IMR-90 (cell line): Measurements from ENCODE around the gene DPYSL3. TPM values are rescaled to one million over a fixed set of nuclear protein-coding genes. Genes with fewer than 3 reads are reported as not detected.

ENCODE experiments used
- ATAC-seq: fragments of 200-7000 bp; cut with Tn5 transposase; 2 replicates; pipeline ENCODE4 v1.9.1; 2020; ENCODE audit warnings: low read depth, mild to moderate bottlenecking, moderate library complexity
- BruUV-seq: library from RNA; stranded (reverse); fragments of 400-500 nt; replicated peaks from 2 replicates; lab custom pipeline; 2021; lab: Mats Ljungman, UMichigan
- CTCF ChIA-PET: fragments of 300-600 bp; formaldehyde crosslinking; extraction: SDS; loops from one replicate; lab custom pipeline; 2021; ENCODE audit warnings: antibody characterized with exemption; lab: Yijun Ruan, JAX
- POLR2A ChIA-PET: fragments of 300-600 bp; sonication (Branson Sonifier 250); formaldehyde crosslinking; loops from one replicate; lab custom pipeline; 2022; ENCODE audit warnings: antibody characterized with exemption; ENCODE audit not compliant: unreplicated experiment; lab: Charles Lee
- DNase-seq: peaks from one replicate; pipeline ENCODE4 v3.0.0; 2013
- H2AFZ ChIP-seq: replicated peaks from 2 replicates; pipeline ENCODE3; 2013; ENCODE audit warnings: low read length, mild to moderate bottlenecking; ENCODE audit not compliant: poor library complexity
- H2AK5ac ChIP-seq: 2 replicates; pipeline ENCODE4 v1.6.1; 2013; ENCODE audit warnings: low read depth, low read length, inconsistent platforms
- H2AK9ac ChIP-seq: replicated peaks from 2 replicates; pipeline ENCODE3; 2013; ENCODE audit warnings: mild to moderate bottlenecking, low read depth, low read length, moderate library complexity; ENCODE audit not compliant: poor library complexity
- H2BK120ac ChIP-seq: 2 replicates; pipeline ENCODE4 v1.6.1; 2013; ENCODE audit warnings: low read depth, low read length, inconsistent platforms
- H2BK15ac ChIP-seq: 3 replicates; pipeline ENCODE4 v1.6.1; 2013; ENCODE audit warnings: low read depth, low read length, inconsistent platforms
- H2BK20ac ChIP-seq: 2 replicates; pipeline ENCODE4 v1.6.1; 2013; ENCODE audit warnings: low read depth, mild to moderate bottlenecking, inconsistent platforms, low read length, moderate library complexity
- H2BK5ac ChIP-seq: 2 replicates; pipeline ENCODE4 v1.6.1; 2013; ENCODE audit warnings: mild to moderate bottlenecking, low read depth, low read length, inconsistent platforms; ENCODE audit not compliant: poor library complexity, severe bottlenecking
- H3K14ac ChIP-seq: replicated peaks from 2 replicates; pipeline ENCODE4 v1.6.1; 2013; ENCODE audit warnings: low read depth, low read length, inconsistent platforms
- H3K18ac ChIP-seq: 2 replicates; pipeline ENCODE4 v1.6.1; 2013; ENCODE audit warnings: low read depth, low read length, control low read depth
- H3K23ac ChIP-seq: 2 replicates; pipeline ENCODE4 v1.6.1; 2013; ENCODE audit warnings: low read depth, low read length, inconsistent platforms
- H3K27ac ChIP-seq: 2 replicates; pipeline ENCODE4 v1.5.1; 2013; ENCODE audit warnings: mild to moderate bottlenecking, control low read depth, low read length; ENCODE audit not compliant: insufficient read depth
- H3K27me3 ChIP-seq: 2 replicates; pipeline ENCODE4 v1.6.1; 2013; ENCODE audit warnings: low read length; ENCODE audit not compliant: control insufficient read depth, insufficient read depth
- H3K36me3 ChIP-seq: 2 replicates; pipeline ENCODE4 v1.6.1; 2013; ENCODE audit warnings: low read length, mixed read lengths; ENCODE audit not compliant: control insufficient read depth, insufficient read depth
- H3K4ac ChIP-seq: 2 replicates; pipeline ENCODE4 v1.6.1; 2013; ENCODE audit warnings: low read depth, low read length, inconsistent platforms
- H3K4me1 ChIP-seq: 2 replicates; pipeline ENCODE4 v1.6.1; 2013; ENCODE audit warnings: low read length, mixed read lengths; ENCODE audit not compliant: control insufficient read depth, insufficient read depth
- H3K4me2 ChIP-seq: 2 replicates; pipeline ENCODE4 v1.6.1; 2013; ENCODE audit warnings: low read depth, mild to moderate bottlenecking, control low read depth, low read length, moderate library complexity
- H3K4me3 ChIP-seq: 2 replicates; pipeline ENCODE4 v1.5.1; 2013; ENCODE audit warnings: low read depth, mild to moderate bottlenecking, control low read depth, low read length, moderate library complexity; ENCODE audit not compliant: insufficient read depth
- H3K56ac ChIP-seq: 2 replicates; pipeline ENCODE4 v1.6.1; 2013; ENCODE audit warnings: low read length, inconsistent platforms; ENCODE audit not compliant: insufficient read depth; ENCODE audit errors: extremely low read depth
- H3K79me1 ChIP-seq, 2 experiments: 2 replicates each; pipeline ENCODE4 v1.6.1; 2013; ENCODE audit warnings: low read length in 2 of 2, inconsistent platforms in 1 of 2, low read depth in 1 of 2
- H3K9ac ChIP-seq: 2 replicates; pipeline ENCODE4 v1.6.1; 2013; ENCODE audit warnings: low read depth, low read length, control low read depth
- H3K9me1 ChIP-seq: 2 replicates; pipeline ENCODE4 v1.6.1; 2013; ENCODE audit warnings: low read length, inconsistent platforms; ENCODE audit not compliant: insufficient read depth
- H3K9me3 ChIP-seq: 2 replicates; pipeline ENCODE4 v1.6.1; 2013; ENCODE audit warnings: low read length; ENCODE audit not compliant: control insufficient read depth, insufficient read depth
- H4K20me1 ChIP-seq: 2 replicates; pipeline ENCODE4 v1.6.1; 2013; ENCODE audit warnings: low read length, inconsistent platforms; ENCODE audit not compliant: insufficient read depth
- H4K5ac ChIP-seq: 2 replicates; pipeline ENCODE4 v1.6.1; 2013; ENCODE audit warnings: mild to moderate bottlenecking, low read depth, low read length, control low read depth
- H4K8ac ChIP-seq, 2 experiments: 2 replicates each; pipeline ENCODE4 v1.6.1; 2013; ENCODE audit warnings: low read depth in 2 of 2, low read length in 2 of 2, control low read depth in 1 of 2, inconsistent platforms in 1 of 2
- H4K91ac ChIP-seq: 2 replicates; pipeline ENCODE4 v1.6.1; 2013; ENCODE audit warnings: low read depth, low read length, inconsistent platforms; ENCODE audit not compliant: insufficient read depth
- BHLHE40 ChIP-seq: fragments of 150-350 bp; IDR thresholded peaks from 2 replicates; pipeline ENCODE4 v1.6.1; 2016; ENCODE audit warnings: mild to moderate bottlenecking, low read depth, low read length
- CHD1 ChIP-seq: IDR thresholded peaks from 2 replicates; pipeline ENCODE4 v1.6.1; 2012; ENCODE audit warnings: low read depth, low read length, improper control_type of control experiment
- MAFK ChIP-seq: IDR thresholded peaks from 2 replicates; pipeline ENCODE4 v1.6.1; 2012; ENCODE audit warnings: low read depth, low read length, improper control_type of control experiment
- MXI1 ChIP-seq: IDR thresholded peaks from 2 replicates; pipeline ENCODE4 v1.6.1; 2012; ENCODE audit warnings: low read depth, mild to moderate bottlenecking, low read length, moderate library complexity, borderline replicate concordance
- NFE2L2 ChIP-seq: fragments of 150-350 bp; IDR thresholded peaks from 2 replicates; pipeline ENCODE4 v1.6.1; 2016; ENCODE audit warnings: low read depth, mild to moderate bottlenecking, low read length
- WGBS, 2 experiments: methylation state at CpG; one replicate each; pipeline versions ENCODE4 v1.1.5 to v1.1.7; 2013; ENCODE audit warnings: missing lambda C conversion rate in 2 of 2; ENCODE audit not compliant: insufficient read length in 1 of 2; ENCODE audit errors: extremely low coverage in 2 of 2; 5-methylcytosine and 5-hydroxymethylcytosine counted together
- dilution Hi-C: fragments of 300-500 bp; cut with HindIII; formaldehyde crosslinking; loops from one replicate; pipeline ENCODE4 v1.14.3; 2018; ENCODE audit warnings: low sequenced_read_pairs; ENCODE audit not compliant: unreplicated experiment
- in situ Hi-C: fragments of 300-500 bp; cut with MboI; formaldehyde crosslinking; loops from 3 replicates; pipeline ENCODE4 v1.14.3; 2019; ENCODE audit warnings: low sequenced_read_pairs, inconsistent platforms, mixed read lengths
- intact Hi-C: fragments of 100-400 bp; cut with micrococcal nuclease; formaldehyde crosslinking; loops from 2 replicates; pipeline ENCODE4 v1.10.0; 2022
- polyA plus RNA-seq, 3 experiments: library from polyadenylated mRNA; depleted of rRNA; stranded (reverse); fragments of >200 nt; gene quantifications; 2 replicates each; pipeline ENCODE4 v1.2.3, GENCODE V29; 2012; ENCODE audit warnings: low replicate concordance in 1 of 3
- total RNA-seq: library from RNA; depleted of rRNA; stranded (reverse); fragments of >200 nt; gene quantifications from 2 replicates; pipeline ENCODE4 v1.2.3, GENCODE V29; 2012

DPYSL3 gene
- total and polyA plus RNA-seq, 2 of the 4 experiments (the other 2 are of a cell fraction) = 50.2 to 60.9 TPM

DNA sequence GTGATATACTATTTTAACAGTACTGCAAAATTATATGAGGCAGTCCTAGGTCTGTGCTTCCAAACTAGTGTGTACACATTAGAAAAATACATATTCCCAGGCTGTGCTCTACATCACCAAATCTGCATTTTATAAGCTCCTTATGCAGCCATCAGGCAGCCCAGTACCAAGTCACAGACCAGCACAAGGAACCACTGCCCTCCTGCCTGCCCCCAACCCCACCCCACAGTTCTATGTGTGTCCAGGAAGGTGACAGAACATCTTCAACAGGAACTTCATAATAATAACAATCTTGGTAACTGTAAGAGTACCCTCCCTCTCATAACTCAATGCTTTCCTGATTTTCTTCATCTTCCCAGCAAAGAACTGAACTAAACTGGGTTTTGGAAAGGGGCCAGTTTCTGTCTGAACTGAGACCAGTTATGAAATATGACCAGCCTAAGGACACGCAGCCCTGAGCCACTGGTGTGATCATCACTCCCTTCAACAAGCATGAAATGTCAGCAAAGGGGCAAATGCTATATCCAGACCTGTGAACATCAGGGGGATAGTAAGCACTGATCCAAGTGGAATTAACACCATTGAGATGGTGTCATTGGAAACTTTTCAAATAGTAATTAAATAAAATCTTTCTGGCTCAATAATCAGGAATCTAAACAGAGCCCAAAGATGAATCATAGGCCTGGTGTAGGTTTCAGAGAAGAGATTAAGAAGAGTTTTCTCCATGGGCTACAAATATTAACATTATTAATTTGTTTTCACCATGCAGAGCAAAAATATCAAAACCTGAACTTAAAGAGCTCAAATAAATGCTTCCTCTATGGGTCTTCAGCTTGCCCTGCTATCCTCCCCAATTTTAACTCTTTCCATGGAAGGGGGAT, 82.1 kb downstream of the DPYSL3 start:
- Histone ChIP-seq H4K91ac (no peak overlapping the region), H3K27ac (no peak overlapping the region), H3K9me3 (no peaks in the 10 kb centered on the region), H3K4me2 (no peak overlapping the region), H2AK9ac (no peak overlapping the region), H2AFZ (no peak overlapping the region), H3K14ac (no peak overlapping the region), H3K36me3 (no peaks in the 10 kb centered on the region), H3K4ac (no peak overlapping the region), H3K27me3 (no peaks in the 10 kb centered on the region), H3K9me1 (no peaks in the 10 kb centered on the region; the same call in 1 of the 2 replicates), H2BK15ac (no peak overlapping the region), H3K4me3 (no peak overlapping the region), H4K8ac (no peak overlapping the region), H3K79me1 (peaks cover 30 to 44% of the 10 kb centered on the region in 2 experiments), H3K18ac (no peak overlapping the region), H4K5ac (no peak overlapping the region), H2AK5ac (no peak overlapping the region), H3K56ac (no peak overlapping the region), H3K23ac (no peak overlapping the region), H2BK5ac (no peak overlapping the region), H3K9ac (no peak overlapping the region), H2BK20ac (no peak overlapping the region), H2BK120ac (no peak overlapping the region), H4K20me1 (no peaks in the 10 kb centered on the region), H3K4me1 (peaks cover 9% of the 10 kb centered on the region)
- intact Hi-C loops = no loop called here
- DNase-seq (peak; percentile 60), ATAC-seq (peak; percentile 73)
- WGBS, 2 experiments = no CpG with 5 or more reads among the region's 1 CpG
- POLR2A ChIA-PET = no interaction called here
- CTCF ChIA-PET = no interaction called here
- no TSS peak for BruUV-seq
- no peak for TF ChIP-seq MAFK
- no peak for TF ChIP-seq BHLHE40
- no peak for TF ChIP-seq CHD1
- no peak for TF ChIP-seq MXI1
- TF ChIP-seq NFE2L2 = no peak
- in situ Hi-C loops = no loop called here
- dilution Hi-C loops = no loop called here
